ENCODE results near the gene FOXN1. TPM values are rescaled to one million over a fixed set of nuclear protein-coding genes. Genes with fewer than 3 reads are reported as not detected.
"Not testable (repeated sequence)": the region's sequence is repeated elsewhere in the genome, so short reads cannot be mapped to it uniquely, and the experiment has no call there.

Gene FOXN1, protein sequence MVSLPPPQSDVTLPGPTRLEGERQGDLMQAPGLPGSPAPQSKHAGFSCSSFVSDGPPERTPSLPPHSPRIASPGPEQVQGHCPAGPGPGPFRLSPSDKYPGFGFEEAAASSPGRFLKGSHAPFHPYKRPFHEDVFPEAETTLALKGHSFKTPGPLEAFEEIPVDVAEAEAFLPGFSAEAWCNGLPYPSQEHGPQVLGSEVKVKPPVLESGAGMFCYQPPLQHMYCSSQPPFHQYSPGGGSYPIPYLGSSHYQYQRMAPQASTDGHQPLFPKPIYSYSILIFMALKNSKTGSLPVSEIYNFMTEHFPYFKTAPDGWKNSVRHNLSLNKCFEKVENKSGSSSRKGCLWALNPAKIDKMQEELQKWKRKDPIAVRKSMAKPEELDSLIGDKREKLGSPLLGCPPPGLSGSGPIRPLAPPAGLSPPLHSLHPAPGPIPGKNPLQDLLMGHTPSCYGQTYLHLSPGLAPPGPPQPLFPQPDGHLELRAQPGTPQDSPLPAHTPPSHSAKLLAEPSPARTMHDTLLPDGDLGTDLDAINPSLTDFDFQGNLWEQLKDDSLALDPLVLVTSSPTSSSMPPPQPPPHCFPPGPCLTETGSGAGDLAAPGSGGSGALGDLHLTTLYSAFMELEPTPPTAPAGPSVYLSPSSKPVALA
- not detected for total RNA-seq

- H3K4me3 Mint-ChIP-seq = no peak within 1 kb of the TSS
Measured at GRCh38 chr17:28505986-28506665, at the start of gene FOXN1. Gene FOXN1 (plus strand): TSS chr17:28506348. CDS start chr17:28523970, 17,622 bp downstream.

GRCh38 chr17:28457890-28458289, 48.3 kb upstream of the FOXN1 start:
- H3K4me1 Mint-ChIP-seq (ENCODE audit: low read depth) = no peaks in the 10 kb centered on the region
- ATAC-seq (replicated peaks in 1 of 2) (no peak), DNase-seq (no peak)
- H3K27ac Mint-ChIP-seq = no peak overlapping the region
- peaks cover 0 to 2% of the 10 kb centered on the region in 2 donors for H3K36me3 Mint-ChIP-seq (ENCODE audit: insufficient read depth in 2 of 2)
- H3K27me3 Mint-ChIP-seq (ENCODE audit: low read depth) = peaks cover 6% of the 10 kb centered on the region
- no peak overlapping the region for H3K4me3 Mint-ChIP-seq
- H3K9me3 Mint-ChIP-seq = no peaks in the 10 kb centered on the region

More at GRCh38 chr17:28505986-28506665, at the start of gene FOXN1:
- H3K9me3 Mint-ChIP-seq = no peaks in the 10 kb centered on the region
- no peaks in the 10 kb centered on the region for H3K36me3 Mint-ChIP-seq (ENCODE audit: insufficient read depth in 2 of 2)
- DNase-seq (no peak), ATAC-seq (replicated peaks in 1 of 2) (no peak)
- H3K4me1 Mint-ChIP-seq (ENCODE audit: low read depth) = no peaks in the 10 kb centered on the region
- H3K27ac Mint-ChIP-seq = no peak within 1 kb of the TSS
- peaks cover 8% of the 10 kb centered on the region for H3K27me3 Mint-ChIP-seq (ENCODE audit: low read depth)

- not testable (repeated sequence) for H3K4me1 Mint-ChIP-seq (ENCODE audit: low read depth); H3K36me3 Mint-ChIP-seq (ENCODE audit: insufficient read depth in 2 of 2); H3K4me3 Mint-ChIP-seq; DNase-seq; H3K27me3 Mint-ChIP-seq (ENCODE audit: low read depth); ATAC-seq (replicated peaks in 1 of 2); H3K9me3 Mint-ChIP-seq; H3K27ac Mint-ChIP-seq
Measured at GRCh38 chr17:28458881-28459280, 47.3 kb upstream of the FOXN1 start.

DNA sequence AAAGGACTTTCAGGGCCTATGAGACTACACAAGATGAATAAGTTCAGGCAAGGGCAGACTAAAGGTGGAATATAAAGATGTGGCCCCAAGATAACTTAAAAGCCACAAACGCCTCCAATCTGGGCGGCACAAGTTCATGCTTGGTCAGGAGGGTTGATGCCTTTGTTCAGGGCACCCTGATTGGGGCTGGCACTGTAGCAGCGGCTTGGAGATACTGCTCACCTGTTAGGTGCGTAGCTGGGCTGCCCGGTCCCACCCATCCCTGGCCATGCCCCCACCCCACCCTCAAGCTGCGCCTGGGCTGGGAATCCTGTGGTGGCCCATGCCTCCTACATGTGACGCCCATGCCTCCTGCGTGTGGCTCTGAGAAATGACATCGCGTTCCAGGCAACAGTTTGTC, 45.2 kb upstream of the FOXN1 start:
- H3K4me3 Mint-ChIP-seq = no peak overlapping the region
- ATAC-seq (replicated peaks in 1 of 2) = no peak
- H3K4me1 Mint-ChIP-seq (ENCODE audit: low read depth) = no peaks in the 10 kb centered on the region
- H3K36me3 Mint-ChIP-seq (ENCODE audit: insufficient read depth in 2 of 2) = peaks cover 0 to 2% of the 10 kb centered on the region in 2 donors
- no peak overlapping the region for H3K27ac Mint-ChIP-seq
- no peaks in the 10 kb centered on the region for H3K9me3 Mint-ChIP-seq
- no peak for DNase-seq
- H3K27me3 Mint-ChIP-seq (ENCODE audit: low read depth) = peaks cover 8% of the 10 kb centered on the region

DNA sequence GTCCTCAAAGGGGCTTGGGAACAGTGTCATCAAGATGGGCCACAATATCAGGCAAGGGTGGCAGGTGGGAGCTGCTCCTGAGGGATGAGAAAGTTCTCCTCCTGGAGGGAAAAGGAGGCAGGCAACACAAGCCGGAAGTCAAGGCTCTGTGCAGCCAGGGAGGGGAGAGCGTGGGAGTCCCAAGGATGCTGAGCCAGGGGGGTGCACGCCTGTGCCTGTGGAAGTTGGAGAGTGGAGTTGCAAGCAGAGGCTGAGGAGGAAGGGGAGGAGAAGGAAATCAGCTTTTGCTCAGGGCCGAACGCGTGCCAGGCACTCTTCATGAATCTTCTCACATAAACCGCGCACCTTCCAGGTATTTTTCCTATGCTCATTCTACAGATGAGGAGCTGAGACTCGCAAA, 40.1 kb upstream of the FOXN1 start:
- no peak overlapping the region for H3K27ac Mint-ChIP-seq
- no peak for DNase-seq

DNA sequence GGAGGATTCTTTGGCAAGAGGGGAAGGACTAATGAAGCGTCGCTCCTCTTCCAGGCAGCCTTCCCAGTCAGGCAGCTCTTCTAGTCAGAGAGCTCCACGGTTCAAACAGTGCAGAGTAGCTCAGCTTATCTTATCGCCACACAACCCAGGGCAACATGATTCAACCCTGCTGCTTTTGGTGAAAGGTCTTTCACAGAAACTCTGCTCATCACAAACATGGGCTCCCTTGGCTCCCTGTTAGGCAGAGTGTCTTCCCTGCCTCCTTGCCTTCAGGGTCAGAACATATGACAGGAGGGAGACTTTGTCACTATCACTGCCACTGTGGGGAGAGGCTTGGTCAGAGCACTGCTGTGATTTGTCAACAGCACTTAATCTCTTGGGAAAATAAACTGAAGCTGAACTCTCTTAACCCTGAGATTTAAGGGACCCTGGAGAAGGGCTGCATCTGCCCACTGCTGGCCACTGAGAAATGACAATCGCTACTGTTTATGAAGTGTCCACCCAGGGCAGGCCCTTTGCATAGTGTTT, 39.6 kb upstream of the FOXN1 start:
- ATAC-seq (replicated peaks in 1 of 2) (no peak), DNase-seq (no peak)
- Mint-ChIP-seq H3K4me1 (ENCODE audit: low read depth) (peaks cover 26% of the 10 kb centered on the region), H3K27me3 (ENCODE audit: low read depth) (peaks cover 21% of the 10 kb centered on the region), H3K9me3 (no peaks in the 10 kb centered on the region), H3K27ac (no peak overlapping the region), H3K36me3 (ENCODE audit: insufficient read depth in 2 of 2) (no peaks in the 10 kb centered on the region), H3K4me3 (no peak overlapping the region)

More for the DNA sequence above, 40.1 kb upstream of the FOXN1 start:
- H3K27me3 Mint-ChIP-seq (ENCODE audit: low read depth) = peaks cover 21% of the 10 kb centered on the region
- no peaks in the 10 kb centered on the region for H3K36me3 Mint-ChIP-seq (ENCODE audit: insufficient read depth in 2 of 2)
- no peak overlapping the region for H3K4me3 Mint-ChIP-seq
- H3K9me3 Mint-ChIP-seq = no peaks in the 10 kb centered on the region
- ATAC-seq (replicated peaks in 1 of 2) = no peak
- peaks cover 23% of the 10 kb centered on the region for H3K4me1 Mint-ChIP-seq (ENCODE audit: low read depth)

DNA sequence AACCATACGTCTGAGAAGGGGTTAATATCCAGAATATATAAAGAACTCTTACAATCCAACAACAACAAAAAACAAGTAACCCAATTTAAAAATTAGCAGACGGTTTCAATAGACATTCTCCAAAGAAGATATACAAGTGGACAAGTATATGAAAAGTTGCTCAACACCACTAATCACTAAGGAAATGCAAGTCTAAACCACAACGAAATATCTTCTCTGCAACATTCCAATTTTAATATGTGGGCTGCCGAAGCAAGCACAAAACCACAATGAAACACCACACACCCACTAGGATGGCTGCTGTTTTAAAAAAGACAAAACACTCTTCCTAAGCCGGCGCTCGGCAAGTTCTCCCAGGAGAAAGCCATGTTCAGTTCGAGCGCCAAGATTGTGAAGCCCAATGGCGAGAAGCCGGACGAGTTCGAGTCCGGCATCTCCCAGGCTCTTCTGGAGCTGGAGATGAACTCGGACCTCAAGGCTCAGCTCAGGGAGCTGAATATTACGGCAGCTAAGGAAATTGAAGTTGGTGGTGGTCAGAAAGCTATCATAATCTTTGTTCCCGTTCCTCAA, 38.6 kb upstream of the FOXN1 start:
- Mint-ChIP-seq H3K27me3 (ENCODE audit: low read depth) (peaks cover 21% of the 10 kb centered on the region), H3K27ac (no peak overlapping the region), H3K4me1 (ENCODE audit: low read depth) (peaks cover 26% of the 10 kb centered on the region), H3K36me3 (ENCODE audit: insufficient read depth in 2 of 2) (no peaks in the 10 kb centered on the region), H3K4me3 (no peak overlapping the region), H3K9me3 (no peaks in the 10 kb centered on the region)
- DNase-seq = no peak
- ATAC-seq (replicated peaks in 1 of 2) = no peak

DNA sequence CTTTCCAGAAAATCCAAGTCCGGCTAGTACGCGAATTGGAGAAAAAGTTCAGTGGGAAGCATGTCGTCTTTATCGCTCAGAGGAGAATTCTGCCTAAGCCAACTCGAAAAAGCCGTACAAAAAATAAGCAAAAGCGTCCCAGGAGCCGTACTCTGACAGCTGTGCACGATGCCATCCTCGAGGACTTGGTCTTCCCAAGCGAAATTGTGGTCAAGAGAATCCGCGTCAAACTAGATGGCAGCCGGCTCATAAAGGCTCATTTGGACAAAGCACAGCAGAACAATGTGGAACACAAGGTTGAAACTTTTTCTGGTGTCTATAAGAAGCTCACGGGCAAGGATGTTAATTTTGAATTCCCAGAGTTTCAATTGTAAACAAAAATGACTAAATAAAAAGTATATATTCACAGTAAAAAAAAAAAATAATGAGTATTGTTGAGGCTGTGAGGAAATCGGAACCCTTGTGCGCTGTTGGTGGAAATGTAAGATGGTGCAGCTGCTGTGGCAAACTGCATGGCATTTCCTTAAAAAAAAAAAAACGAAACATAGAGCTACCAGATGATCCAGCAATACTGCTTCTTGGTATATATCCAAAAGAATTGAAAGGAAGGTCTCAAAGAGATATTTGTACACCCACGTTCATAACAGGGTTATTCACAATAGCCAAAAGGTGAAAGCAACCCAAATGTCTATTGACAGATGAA, 38.0 kb upstream of the FOXN1 start:
- Mint-ChIP-seq H3K4me3 (peak overlapping the region in 1 of 2 donors; percentile 30), H3K27me3 (ENCODE audit: low read depth) (peaks cover 21% of the 10 kb centered on the region), H3K4me1 (ENCODE audit: low read depth) (peaks cover 26% of the 10 kb centered on the region)
- not testable (repeated sequence) for H3K9me3 Mint-ChIP-seq; H3K36me3 Mint-ChIP-seq (ENCODE audit: insufficient read depth in 2 of 2); H3K27ac Mint-ChIP-seq; ATAC-seq (replicated peaks in 1 of 2); DNase-seq

- peaks cover 21% of the 10 kb centered on the region for H3K27me3 Mint-ChIP-seq (ENCODE audit: low read depth)
- peak overlapping the region in 1 of 2 donors; percentile 30 for H3K4me3 Mint-ChIP-seq
- DNase-seq (peak in 1 of 2 donors; percentile 13), ATAC-seq (replicated peaks in 1 of 2) (peak; percentile 95 to 96)
- no peaks in the 10 kb centered on the region for H3K9me3 Mint-ChIP-seq
- peaks cover 26% of the 10 kb centered on the region for H3K4me1 Mint-ChIP-seq (ENCODE audit: low read depth)
- H3K27ac Mint-ChIP-seq = peak overlapping the region; percentile 64
- H3K36me3 Mint-ChIP-seq (ENCODE audit: insufficient read depth in 2 of 2) = no peaks in the 10 kb centered on the region
Measured at GRCh38 chr17:28468781-28469180, 37.4 kb upstream of the FOXN1 start.

DNA sequence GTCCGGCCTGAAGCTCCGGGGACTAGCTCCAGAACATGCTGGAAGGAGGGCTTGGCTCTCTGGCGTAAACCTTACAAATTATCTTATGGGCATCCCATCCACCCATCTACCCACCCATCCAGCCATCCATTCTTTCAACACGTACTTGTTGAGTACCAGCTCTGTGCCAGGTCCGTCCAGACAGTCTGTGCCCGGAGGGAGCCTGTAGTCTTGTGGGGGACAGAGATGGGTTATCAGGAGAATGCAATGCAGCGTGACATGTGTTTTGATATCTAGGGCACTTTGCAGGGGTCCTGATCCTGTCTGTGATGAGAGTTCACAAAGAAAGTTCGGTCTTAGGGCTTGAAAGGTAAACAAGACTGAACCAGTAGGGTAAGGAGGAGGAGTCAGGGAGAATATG, 36.8 kb upstream of the FOXN1 start:
- Mint-ChIP-seq H3K27ac (no peak overlapping the region), H3K27me3 (ENCODE audit: low read depth) (peaks cover 21% of the 10 kb centered on the region), H3K4me1 (ENCODE audit: low read depth) (peaks cover 26% of the 10 kb centered on the region), H3K9me3 (no peaks in the 10 kb centered on the region), H3K36me3 (ENCODE audit: insufficient read depth in 2 of 2) (no peaks in the 10 kb centered on the region), H3K4me3 (no peak overlapping the region)
- ATAC-seq (replicated peaks in 1 of 2) (no peak), DNase-seq (no peak)

- no peaks in the 10 kb centered on the region for H3K9me3 Mint-ChIP-seq
- DNase-seq (no peak), ATAC-seq (replicated peaks in 1 of 2) (no peak)
- H3K4me1 Mint-ChIP-seq (ENCODE audit: low read depth) = peaks cover 33% of the 10 kb centered on the region
- H3K36me3 Mint-ChIP-seq (ENCODE audit: insufficient read depth in 2 of 2) = no peaks in the 10 kb centered on the region
- H3K27ac Mint-ChIP-seq = no peak overlapping the region
- H3K4me3 Mint-ChIP-seq = no peak overlapping the region
- H3K27me3 Mint-ChIP-seq (ENCODE audit: low read depth) = peaks cover 18% of the 10 kb centered on the region
Measured at GRCh38 chr17:28470266-28470913, 35.8 kb upstream of the FOXN1 start.

GRCh38 chr17:28470914-28471366, 35.2 kb upstream of the FOXN1 start:
- Mint-ChIP-seq H3K9me3 (no peaks in the 10 kb centered on the region), H3K4me1 (ENCODE audit: low read depth) (peaks cover 38% of the 10 kb centered on the region), H3K27me3 (ENCODE audit: low read depth) (peaks cover 12% of the 10 kb centered on the region), H3K4me3 (no peak overlapping the region), H3K27ac (no peak overlapping the region), H3K36me3 (ENCODE audit: insufficient read depth in 2 of 2) (no peaks in the 10 kb centered on the region)
- DNase-seq (no peak), ATAC-seq (replicated peaks in 1 of 2) (no peak)

Measured in activated T-cell treated with anti-CD3 and anti-CD28 coated beads, Interleukin-2, amount 50 U/mL, for 72 hours (primary cell).